GM12892 (cell line): ENCODE results near the gene PNKD.

Experiments used
- POLR2A ChIP-seq: IDR thresholded peaks from 2 replicates; pipeline ENCODE4 v1.6.1; 2011; ENCODE audit warnings: low read depth, low read length, control low read depth
- TAF1 ChIP-seq: IDR thresholded peaks from 2 replicates; pipeline ENCODE4 v1.6.1; 2011; ENCODE audit warnings: low read depth, mild to moderate bottlenecking, control low read depth, low read length, borderline replicate concordance

- TF ChIP-seq TAF1 (no peak), POLR2A (no peak)
Observed at GRCh38 chr2:218366621-218367414, 96.5 kb downstream of the PNKD start.
